Mononuclear cell (primary cell): ENCODE results near the gene ZBTB7C. TPM values are rescaled to one million over a fixed set of nuclear protein-coding genes. Genes with fewer than 3 reads are reported as not detected.

ENCODE experiments used
- H3K27me3 ChIP-seq: 2 replicates; pipeline ENCODE4 v1.6.0; 2011; ENCODE audit warnings: low read length, control low read depth; ENCODE audit not compliant: insufficient read depth
- H3K4me1 ChIP-seq: 2 replicates; pipeline ENCODE4 v1.5.1; 2011; ENCODE audit warnings: mild to moderate bottlenecking, low read length, control low read depth; ENCODE audit not compliant: insufficient read depth
- H3K4me3 ChIP-seq: 2 replicates; pipeline ENCODE4 v1.5.1; 2011; ENCODE audit warnings: mild to moderate bottlenecking, low read length, moderate library complexity
- H3K9me3 ChIP-seq: 2 replicates; pipeline ENCODE4 v1.5.1; 2011; ENCODE audit warnings: low read depth, mild to moderate bottlenecking, control low read depth, low read length
- total RNA-seq: library from RNA; depleted of rRNA; stranded (reverse); fragments of >200 nt; gene quantifications from one replicate; pipeline ENCODE4 v1.2.3, GENCODE V29; 2012

ZBTB7C gene
- total RNA-seq, 1 donor: not detected

- Histone ChIP-seq H3K4me3 (no peak overlapping the region), H3K4me1 (no peaks in the 10 kb centered on the region), H3K9me3 (no peaks in the 10 kb centered on the region), H3K27me3 (no peaks in the 10 kb centered on the region)
Observed at GRCh38 chr18:48337053-48337452, 72.1 kb downstream of the ZBTB7C start.

DNA sequence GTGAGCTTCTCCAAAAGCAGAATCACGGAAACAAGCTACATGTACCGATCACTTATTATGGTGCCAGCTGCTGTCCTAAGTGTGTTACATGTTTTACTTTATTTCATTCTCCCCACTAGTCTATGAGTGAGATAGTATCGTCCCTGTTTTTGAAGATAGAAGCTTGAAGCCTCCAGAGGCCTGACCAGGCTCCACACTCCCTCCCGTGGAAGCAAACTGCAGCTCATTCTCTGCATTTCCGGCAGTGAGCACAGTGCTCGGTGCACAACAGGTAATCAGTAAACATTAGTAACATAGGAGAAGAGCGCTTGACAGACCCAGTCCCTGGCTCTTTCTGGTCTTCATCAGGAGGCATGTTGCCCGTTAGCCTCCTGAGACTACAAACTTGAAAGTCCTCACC is 72.9 kb downstream of the ZBTB7C start:
- Histone ChIP-seq H3K9me3 (no peaks in the 10 kb centered on the region), H3K4me1 (no peaks in the 10 kb centered on the region), H3K4me3 (no peak overlapping the region), H3K27me3 (no peaks in the 10 kb centered on the region)

GRCh38 chr18:48335829-48336228 is 73.4 kb downstream of the ZBTB7C start:
- Histone ChIP-seq H3K4me1 (no peaks in the 10 kb centered on the region), H3K9me3 (no peaks in the 10 kb centered on the region), H3K27me3 (no peaks in the 10 kb centered on the region), H3K4me3 (no peak overlapping the region)

DNA sequence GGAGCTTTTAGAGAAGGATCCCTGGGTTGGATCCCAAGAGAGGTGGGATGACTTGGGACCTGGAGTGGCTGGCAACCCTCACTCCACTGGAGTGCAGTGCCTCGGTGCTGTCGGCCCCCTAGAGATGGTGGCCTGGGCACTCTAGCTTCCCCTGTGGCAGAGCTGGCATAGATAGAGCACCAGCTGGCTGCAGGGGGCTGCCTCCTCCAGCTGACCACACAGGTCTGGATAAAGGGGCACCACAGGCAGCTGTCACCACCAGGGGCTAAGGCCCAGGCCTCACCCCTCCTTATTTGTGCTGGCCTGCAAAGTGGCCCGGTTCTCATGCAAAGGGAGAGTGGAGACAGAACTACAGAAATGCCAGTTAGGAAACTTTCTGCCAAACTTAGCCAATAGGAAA is 74.3 kb downstream of the ZBTB7C start:
- Histone ChIP-seq H3K27me3 (no peaks in the 10 kb centered on the region), H3K4me1 (no peaks in the 10 kb centered on the region), H3K4me3 (no peak overlapping the region), H3K9me3 (no peaks in the 10 kb centered on the region)

DNA sequence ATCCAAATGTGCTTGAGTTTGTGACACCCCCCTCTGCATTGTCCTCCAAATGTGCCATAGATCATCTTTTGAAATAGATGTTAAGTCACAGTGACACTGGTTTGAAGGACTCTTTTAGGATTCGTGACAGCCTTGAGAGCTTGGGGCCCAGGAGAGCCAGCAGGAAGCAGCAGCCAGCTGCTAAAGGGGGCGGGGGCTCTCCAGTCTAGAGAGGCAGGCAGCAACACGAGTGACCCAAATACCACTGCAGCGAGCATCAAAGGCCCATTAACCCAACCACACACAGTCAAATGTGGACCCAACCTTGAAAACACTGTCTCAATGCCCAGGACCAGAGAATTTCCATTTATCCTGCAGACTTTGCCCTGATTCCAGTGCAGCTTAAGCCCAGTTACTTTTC is 75.6 kb downstream of the ZBTB7C start:
- Histone ChIP-seq H3K4me3 (no peak overlapping the region), H3K4me1 (no peaks in the 10 kb centered on the region), H3K27me3 (no peaks in the 10 kb centered on the region)

DNA sequence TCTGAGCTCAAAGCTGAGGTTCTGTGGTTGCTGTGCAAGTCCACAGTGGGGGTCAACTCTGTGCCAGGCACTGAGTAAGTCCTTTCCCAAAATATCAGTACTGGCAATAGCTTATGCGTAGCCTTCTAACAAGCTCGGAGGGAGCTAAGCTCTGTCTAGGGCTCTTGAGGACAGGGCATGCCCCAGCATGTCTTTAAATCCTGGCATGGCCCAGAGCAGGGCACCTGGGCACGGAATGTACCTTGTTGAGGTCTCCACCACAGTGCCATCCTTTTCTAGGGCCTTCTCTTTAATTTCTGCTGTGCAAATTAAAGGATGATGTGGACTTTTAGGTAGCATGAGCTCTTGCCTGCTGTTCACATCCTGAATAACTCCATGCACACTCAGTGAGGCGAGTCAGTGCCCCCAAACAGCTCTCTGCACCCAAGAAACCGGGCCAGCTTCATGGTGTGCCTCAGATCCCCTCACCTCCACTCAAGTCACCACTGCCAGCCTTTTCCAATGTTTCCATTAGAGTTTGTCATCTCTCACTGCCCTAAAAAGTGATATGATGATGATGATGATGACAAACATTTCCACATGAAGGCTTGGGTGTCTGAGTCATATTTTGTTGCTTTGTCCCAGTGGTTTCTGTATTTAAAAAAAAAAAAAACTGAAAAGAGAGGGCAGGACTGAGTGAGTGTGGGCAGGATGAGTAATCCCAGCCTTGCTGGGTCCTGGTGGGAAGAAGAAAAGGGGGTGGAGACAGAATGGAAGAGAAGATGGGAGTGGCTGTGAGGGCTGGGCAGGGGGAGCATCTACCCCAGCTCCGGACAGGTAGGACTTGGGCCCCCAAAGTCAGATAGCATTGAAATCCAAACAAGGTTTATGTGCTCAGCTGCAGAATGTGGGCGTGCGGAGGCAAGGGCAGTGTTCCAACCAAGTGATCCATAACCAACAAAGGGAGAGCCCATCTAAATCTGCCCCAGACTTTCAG is 78.9 kb downstream of the ZBTB7C start:
- H3K9me3 ChIP-seq: no peaks in the 10 kb centered on the region
- no peak overlapping the region for H3K4me3 ChIP-seq
- no peaks in the 10 kb centered on the region for H3K4me1 ChIP-seq
- H3K27me3 ChIP-seq: no peaks in the 10 kb centered on the region

More for the DNA sequence above, 75.6 kb downstream of the ZBTB7C start:
- H3K9me3 ChIP-seq: no peaks in the 10 kb centered on the region

DNA sequence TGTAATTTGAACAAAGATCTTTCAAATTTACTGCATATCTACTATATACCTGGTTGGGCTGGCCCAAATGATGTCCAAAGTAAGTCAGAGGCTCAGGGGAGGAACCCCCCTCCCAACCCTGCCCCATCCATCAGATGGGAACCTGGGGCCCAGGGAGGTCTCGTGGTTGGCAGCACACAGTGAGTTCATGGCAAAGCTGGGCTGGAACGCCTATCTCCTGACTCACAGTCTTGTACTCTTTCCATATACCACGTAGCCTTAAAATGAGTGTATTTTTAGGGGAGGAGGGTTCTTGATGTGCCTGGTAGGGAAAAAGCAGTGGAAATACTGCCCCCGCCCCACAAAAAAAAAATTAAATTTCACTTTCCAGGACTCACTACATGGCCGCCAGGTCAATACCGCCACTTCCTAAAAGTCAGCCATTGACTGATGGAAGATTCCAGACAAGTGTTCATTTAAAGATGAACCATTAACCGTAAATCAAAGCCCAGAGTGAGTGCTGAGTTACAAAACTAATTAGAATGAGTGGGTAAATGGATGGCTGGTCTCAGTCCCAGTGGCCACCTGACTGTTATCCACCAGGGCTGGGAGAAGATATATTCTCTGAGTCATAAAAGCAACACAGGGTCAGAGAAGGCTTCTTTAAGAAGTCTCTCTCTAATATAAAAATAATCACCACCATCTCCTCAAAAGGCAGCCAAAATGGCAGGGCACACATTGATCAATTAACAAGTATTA is 80.5 kb downstream of the ZBTB7C start:
- H3K4me1 ChIP-seq: no peaks in the 10 kb centered on the region
- no peak overlapping the region for H3K4me3 ChIP-seq
- H3K9me3 ChIP-seq: no peaks in the 10 kb centered on the region
- no peaks in the 10 kb centered on the region for H3K27me3 ChIP-seq

- Histone ChIP-seq H3K4me1 (no peaks in the 10 kb centered on the region), H3K9me3 (no peaks in the 10 kb centered on the region), H3K27me3 (no peaks in the 10 kb centered on the region), H3K4me3 (no peak overlapping the region)
Observed at GRCh38 chr18:48326901-48327675, 82.1 kb downstream of the ZBTB7C start.

DNA sequence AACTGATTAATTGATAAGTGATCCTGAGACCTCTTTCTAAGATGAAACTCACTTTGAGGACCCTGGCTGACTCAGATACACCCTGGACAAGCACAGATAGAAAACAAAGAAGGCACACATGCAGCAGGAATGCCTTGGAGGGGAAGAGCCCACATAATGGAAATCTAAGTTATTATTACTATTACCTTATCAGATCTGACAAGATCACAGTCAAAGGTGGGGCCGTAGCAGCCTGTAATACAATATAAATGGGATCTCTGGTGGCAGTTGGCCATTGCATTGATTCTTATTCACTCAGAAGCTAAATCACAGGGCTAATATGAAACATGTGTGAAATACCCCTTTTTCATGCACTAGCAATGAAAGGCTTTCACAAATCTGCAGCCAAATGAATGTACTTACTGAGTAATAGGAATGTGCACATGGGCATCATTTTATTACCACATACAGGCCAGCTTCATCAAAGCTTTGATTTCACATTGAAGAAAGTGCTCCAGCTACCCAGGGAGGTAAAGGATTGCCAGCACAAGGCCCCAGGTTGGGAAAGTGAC is 84.0 kb downstream of the ZBTB7C start:
- H3K9me3 ChIP-seq: no peaks in the 10 kb centered on the region
- H3K4me1 ChIP-seq: no peaks in the 10 kb centered on the region
- no peaks in the 10 kb centered on the region for H3K27me3 ChIP-seq
- no peak overlapping the region for H3K4me3 ChIP-seq

- H3K4me3 ChIP-seq: no peak overlapping the region
- no peaks in the 10 kb centered on the region for H3K27me3 ChIP-seq
- no peaks in the 10 kb centered on the region for H3K9me3 ChIP-seq
- no peaks in the 10 kb centered on the region for H3K4me1 ChIP-seq
Observed at GRCh38 chr18:48324651-48325050, 84.5 kb downstream of the ZBTB7C start.

- no peaks in the 10 kb centered on the region for H3K27me3 ChIP-seq
- H3K9me3 ChIP-seq: no peaks in the 10 kb centered on the region
- H3K4me3 ChIP-seq: no peak overlapping the region
- no peaks in the 10 kb centered on the region for H3K4me1 ChIP-seq
Observed at GRCh38 chr18:48323151-48323550, 86.0 kb downstream of the ZBTB7C start.

- H3K27me3 ChIP-seq: no peaks in the 10 kb centered on the region
- no peak overlapping the region for H3K4me3 ChIP-seq
- H3K9me3 ChIP-seq: no peaks in the 10 kb centered on the region
- H3K4me1 ChIP-seq: no peaks in the 10 kb centered on the region
Observed at GRCh38 chr18:48321536-48321935, 87.6 kb downstream of the ZBTB7C start.

GRCh38 chr18:48321121-48321520 is 88.1 kb downstream of the ZBTB7C start:
- Histone ChIP-seq H3K4me3 (no peak overlapping the region), H3K4me1 (no peaks in the 10 kb centered on the region), H3K27me3 (no peaks in the 10 kb centered on the region), H3K9me3 (no peaks in the 10 kb centered on the region)

GRCh38 chr18:48320639-48320945 is 88.6 kb downstream of the ZBTB7C start:
- no peaks in the 10 kb centered on the region for H3K9me3 ChIP-seq

More at GRCh38 chr18:48320639-48320945, 88.6 kb downstream of the ZBTB7C start:
- Histone ChIP-seq H3K4me1 (no peaks in the 10 kb centered on the region), H3K27me3 (no peaks in the 10 kb centered on the region), H3K4me3 (no peak overlapping the region)
